Measurements from ENCODE around the gene LAMTOR5. TPM values are rescaled to one million over a fixed set of nuclear protein-coding genes. Genes with fewer than 3 reads are reported as not detected.

LAMTOR5 gene
- polyA plus RNA-seq, 1 of the 3 experiments (the other 2 are of a cell fraction) = 442 TPM

GRCh38 chr1:110390692-110391245, 16.7 kb downstream of the LAMTOR5 start, which contains the start of gene SLC16A4:
TSS of gene SLC16A4 (minus strand) at chr1:110391026. CDS start at chr1:110389323, 1,703 bp downstream.
- 44% methylated on average over 8 of the region's 8 CpGs for WGBS (ENCODE audit: low lambda C conversion rate)

GRCh38 chr1:110390096-110390495, 17.4 kb downstream of the LAMTOR5 start:
- DNase-seq = no peak
- Histone ChIP-seq H3K36me3 (replicated peaks in 1 of 2; ENCODE audit: control insufficient read depth in 1 of 2, insufficient read depth in 2 of 2, low read length in 1 of 2) (peaks cover 0 to 7% of the 10 kb centered on the region in 2 experiments), H3K4me1 (ENCODE audit: control insufficient read depth in 1 of 2, insufficient read depth in 2 of 2, low read depth in 1 of 2, low read length in 1 of 2) (peaks cover 5 to 6% of the 10 kb centered on the region in 2 experiments; a peak in 1 of 4 replicates), H3K27ac (ENCODE audit: low read depth in 2 of 2, low read length in 1 of 2) (peak overlapping the region; percentile 23 to 53; a peak in 1 of 4 replicates), H2AFZ (ENCODE audit: low read depth) (no peak overlapping the region), H3K9me3 (no peaks in the 10 kb centered on the region), H3K4me3 (ENCODE audit: low read depth in 2 of 2, low read length in 1 of 2) (peak overlapping the region in 1 of 2 experiments; percentile 8; a peak in 1 of 4 replicates), H3F3A (replicated peaks; ENCODE audit: insufficient read depth) (peaks cover 22% of the 10 kb centered on the region), H3K9me2 (no peaks in the 10 kb centered on the region), H3K79me2 (ENCODE audit: insufficient read depth) (no peaks in the 10 kb centered on the region), H3K27me3 (ENCODE audit: insufficient read depth) (no peaks in the 10 kb centered on the region), H3K9ac (no peak overlapping the region), H4K20me1 (ENCODE audit: insufficient read depth) (no peaks in the 10 kb centered on the region), H3K4me2 (0 out of 2 replicates have a peak overlapping the region, but pooled peaks have one; percentile 21)
- POLR2A ChIA-PET = no interaction called here
- CTCF ChIA-PET = interaction anchor here (1.1 kb wide), 1 partner anchor 193 kb away, joined by 3 read pairs; no protein-coding TSS in a partner anchor
- no peak for TF ChIP-seq GABPA (IDR thresholded peaks at IDR 0.05; ENCODE audit: low read depth)
- no peak for TF ChIP-seq RFX5 (IDR thresholded peaks at IDR 0.05; ENCODE audit: low read length)
- no peak for TF ChIP-seq SIN3A (IDR thresholded peaks at IDR 0.05; ENCODE audit: borderline replicate concordance, low read depth, low read length)
- TF ChIP-seq MXI1 (IDR thresholded peaks at IDR 0.05; ENCODE audit: low read depth, low read length) = no peak
- TF ChIP-seq RCOR1 (IDR thresholded peaks at IDR 0.05; ENCODE audit: low read length) = no peak
- TF ChIP-seq IRF3 (IDR thresholded peaks at IDR 0.05; ENCODE audit: low read depth, low read length) = no peak
- TF ChIP-seq JUND (IDR thresholded peaks at IDR 0.05) = no peak
- no peak for TF ChIP-seq YY1 (IDR thresholded peaks at IDR 0.05; ENCODE audit: low read depth)
- no peak for TF ChIP-seq USF2 (IDR thresholded peaks at IDR 0.05; ENCODE audit: borderline replicate concordance, low read depth, low read length)
- TF ChIP-seq MEF2A (IDR thresholded peaks at IDR 0.05; ENCODE audit: borderline replicate concordance, low read depth) = no peak
- no peak for TF ChIP-seq SMC3 (IDR thresholded peaks at IDR 0.05; ENCODE audit: low read depth, low read length)
- no peak for TF ChIP-seq ZBTB33 (IDR thresholded peaks at IDR 0.05; ENCODE audit: borderline replicate concordance, low read depth)
- no peak for TF ChIP-seq NFIC (IDR thresholded peaks at IDR 0.05; ENCODE audit: borderline replicate concordance)
- no peak for TF ChIP-seq TAF1 (IDR thresholded peaks at IDR 0.05; ENCODE audit: borderline replicate concordance, low read depth, low read length)
- no peak for TF ChIP-seq CTCF (IDR thresholded peaks at IDR 0.05)
- TF ChIP-seq RAD21 (IDR thresholded peaks at IDR 0.05; ENCODE audit: low read length) = no peak
- TF ChIP-seq EP300 (IDR thresholded peaks at IDR 0.05; ENCODE audit: borderline replicate concordance in 1 of 2, low read depth in 1 of 2, low read length in 1 of 2) = no peak
- WGBS (ENCODE audit: low lambda C conversion rate) = 74% methylated on average over 6 of the region's 6 CpGs

More at GRCh38 chr1:110390692-110391245, 16.7 kb downstream of the LAMTOR5 start, which contains the start of gene SLC16A4:
- Histone ChIP-seq H4K20me1 (ENCODE audit: insufficient read depth) (no peaks in the 10 kb centered on the region), H3K4me2 (0 out of 2 replicates have a peak within 1 kb of the TSS, but pooled peaks have one; percentile 21), H3K27ac (ENCODE audit: low read depth in 2 of 2, low read length in 1 of 2) (peak within 1 kb of the TSS; percentile 23 to 53; a peak in 3 of 4 replicates), H3F3A (replicated peaks; ENCODE audit: insufficient read depth) (peaks cover 22% of the 10 kb centered on the region), H2AFZ (ENCODE audit: low read depth) (no peak within 1 kb of the TSS), H3K9me3 (no peaks in the 10 kb centered on the region), H3K9ac (no peak within 1 kb of the TSS), H3K79me2 (ENCODE audit: insufficient read depth) (no peaks in the 10 kb centered on the region), H3K36me3 (replicated peaks in 1 of 2; ENCODE audit: control insufficient read depth in 1 of 2, insufficient read depth in 2 of 2, low read length in 1 of 2) (peaks cover 0 to 4% of the 10 kb centered on the region in 2 experiments), H3K4me1 (ENCODE audit: control insufficient read depth in 1 of 2, insufficient read depth in 2 of 2, low read depth in 1 of 2, low read length in 1 of 2) (peaks cover 5 to 6% of the 10 kb centered on the region in 2 experiments; a peak in 1 of 4 replicates), H3K9me2 (no peaks in the 10 kb centered on the region), H3K4me3 (ENCODE audit: low read depth in 2 of 2, low read length in 1 of 2) (peak within 1 kb of the TSS in 1 of 2 experiments; percentile 8; a peak in 2 of 4 replicates), H3K27me3 (ENCODE audit: insufficient read depth) (no peaks in the 10 kb centered on the region)
- CTCF ChIA-PET = interaction anchor here (1.0 to 1.1 kb wide), 2 partner anchors 105 to 194 kb away, joined by 3 read pairs; no protein-coding TSS in a partner anchor
- TF ChIP-seq FOXM1 (IDR thresholded peaks at IDR 0.05; ENCODE audit: low read depth) = no peak
- peak; percentile 53; the same call in 1 of the 2 replicates for TF ChIP-seq TCF12 (IDR thresholded peaks at IDR 0.05)
- POLR2A ChIA-PET = no interaction called here
- peak; percentile 39 for DNase-seq
